ENCODE data around the gene ARG2. TPM values are rescaled to one million over a fixed set of nuclear protein-coding genes. Genes with fewer than 3 reads are reported as not detected.

The ARG2 gene
- total RNA-seq, 1 experiment from 2014 or later, result 35.6 TPM

- Histone ChIP-seq H3K36me3 (ENCODE audit: insufficient read depth, low read length, poor library complexity, severe bottlenecking) (peaks cover 27% of the 10 kb centered on the region), H3K27ac (ENCODE audit: low read depth, low read length, poor library complexity, severe bottlenecking) (no peak overlapping the region), H3K27me3 (replicated peaks; ENCODE audit: insufficient read depth, low read depth, low read length, poor library complexity) (no peaks in the 10 kb centered on the region), H3K4me1 (ENCODE audit: insufficient read depth, low read length, poor library complexity, severe bottlenecking) (no peaks in the 10 kb centered on the region), H3K4me3 (ENCODE audit: low read depth, low read length, poor library complexity, severe bottlenecking) (no peak overlapping the region), H3K9me3 (ENCODE audit: low read depth, low read length, poor library complexity, severe bottlenecking) (no peaks in the 10 kb centered on the region)
- POLR2A ChIA-PET (ENCODE audit: low non-redundant PET), result interaction anchor here (0.6 kb wide), 1 partner anchor 51 kb away, joined by 3 read pairs; no protein-coding TSS in a partner anchor
- CTCF ChIA-PET, result no interaction called here
- BruUV-seq (replicated peaks), result no TSS peak
- TF ChIP-seq CTCF (conservative IDR thresholded peaks at IDR 0.05; ENCODE audit: low read depth, low read length), result no peak
- TF ChIP-seq EZH2 (IDR thresholded peaks at IDR 0.05; ENCODE audit: borderline replicate concordance, low read depth, low read length, poor library complexity, severe bottlenecking), result no peak
- DNase-seq (ENCODE audit: low spot score), result no peak
- intact Hi-C loops (cut with micrococcal nuclease; ENCODE audit: unreplicated experiment), result no loop called here
Measured at GRCh38 chr14:67644428-67644827, 24.7 kb downstream of the ARG2 start.

GRCh38 chr14:67645414-67645813 is 25.7 kb downstream of the ARG2 start:
- DNase-seq (ENCODE audit: low spot score), result no peak
- ChIA-PET CTCF (no interaction called here), POLR2A (ENCODE audit: low non-redundant PET) (no interaction called here)
- no peaks in the 10 kb centered on the region for H3K27me3 ChIP-seq (replicated peaks; ENCODE audit: insufficient read depth, low read depth, low read length, poor library complexity)
- H3K36me3 ChIP-seq (ENCODE audit: insufficient read depth, low read length, poor library complexity, severe bottlenecking), result peaks cover 35% of the 10 kb centered on the region
- H3K27ac ChIP-seq (ENCODE audit: low read depth, low read length, poor library complexity, severe bottlenecking), result no peak overlapping the region
- intact Hi-C loops (cut with micrococcal nuclease; ENCODE audit: unreplicated experiment), result no loop called here
- BruUV-seq (replicated peaks), result no TSS peak
- H3K9me3 ChIP-seq (ENCODE audit: low read depth, low read length, poor library complexity, severe bottlenecking), result no peaks in the 10 kb centered on the region
- no peaks in the 10 kb centered on the region for H3K4me1 ChIP-seq (ENCODE audit: insufficient read depth, low read length, poor library complexity, severe bottlenecking)
- TF ChIP-seq CTCF (conservative IDR thresholded peaks at IDR 0.05; ENCODE audit: low read depth, low read length) (no peak), EZH2 (IDR thresholded peaks at IDR 0.05; ENCODE audit: borderline replicate concordance, low read depth, low read length, poor library complexity, severe bottlenecking) (no peak)
- no peak overlapping the region for H3K4me3 ChIP-seq (ENCODE audit: low read depth, low read length, poor library complexity, severe bottlenecking)

- CTCF ChIA-PET, result no interaction called here
- Histone ChIP-seq H3K4me1 (ENCODE audit: insufficient read depth, low read length, poor library complexity, severe bottlenecking) (no peaks in the 10 kb centered on the region), H3K9me3 (ENCODE audit: low read depth, low read length, poor library complexity, severe bottlenecking) (no peaks in the 10 kb centered on the region), H3K27me3 (replicated peaks; ENCODE audit: insufficient read depth, low read depth, low read length, poor library complexity) (no peaks in the 10 kb centered on the region), H3K36me3 (ENCODE audit: insufficient read depth, low read length, poor library complexity, severe bottlenecking) (peaks cover 42% of the 10 kb centered on the region), H3K27ac (ENCODE audit: low read depth, low read length, poor library complexity, severe bottlenecking) (no peak overlapping the region), H3K4me3 (ENCODE audit: low read depth, low read length, poor library complexity, severe bottlenecking) (no peak overlapping the region)
- POLR2A ChIA-PET (ENCODE audit: low non-redundant PET), result no interaction called here
- DNase-seq (ENCODE audit: low spot score), result no peak
- BruUV-seq (replicated peaks), result no TSS peak
- intact Hi-C loops (cut with micrococcal nuclease; ENCODE audit: unreplicated experiment), result no loop called here
- TF ChIP-seq CTCF (conservative IDR thresholded peaks at IDR 0.05; ENCODE audit: low read depth, low read length), result no peak
- no peak for TF ChIP-seq EZH2 (IDR thresholded peaks at IDR 0.05; ENCODE audit: borderline replicate concordance, low read depth, low read length, poor library complexity, severe bottlenecking)
Measured at GRCh38 chr14:67646131-67646530, 26.4 kb downstream of the ARG2 start.

Measured in A673 (cell line).